GM12878 (cell line): ENCODE results near the gene CFAP47. TPM values are rescaled to one million over a fixed set of nuclear protein-coding genes. Genes with fewer than 3 reads are reported as not detected.
"Not testable (repeated sequence)": the region's sequence is repeated elsewhere in the genome, so short reads cannot be mapped to it uniquely, and the experiment has no call there.

Source experiments
- ATAC-seq: fragments of 200-7000 bp; cut with Tn5 transposase; 3 replicates; pipeline ENCODE4 v1.9.1; 2020; ENCODE audit warnings: mild to moderate bottlenecking, moderate library complexity
- BruUV-seq: library from RNA; stranded (reverse); fragments of 400-500 nt; replicated peaks from 2 replicates; lab custom pipeline; 2021; lab: Mats Ljungman, UMichigan
- CTCF ChIA-PET: fragments of 300-600 bp; sonication (Branson Sonifier 250); formaldehyde crosslinking; extraction: SDS; loops from one replicate; lab custom pipeline; 2021; ENCODE audit warnings: inconsistent platforms; lab: Yijun Ruan, JAX
- POLR2A ChIA-PET: fragments of 350-600 bp; formaldehyde crosslinking; extraction: SDS; loops from one replicate; lab custom pipeline; 2021; ENCODE audit warnings: inconsistent platforms; lab: Charles Lee
- RAD21 ChIA-PET: fragments of 300-600 bp; sonication (Branson Sonifier 250); formaldehyde crosslinking; loops from one replicate; lab custom pipeline; 2023; ENCODE audit warnings: antibody characterized with exemption; ENCODE audit not compliant: unreplicated experiment; lab: Charles Lee
- SMC1A ChIA-PET: fragments of 300-600 bp; sonication (Branson Sonifier 250); formaldehyde crosslinking; loops from one replicate; lab custom pipeline; 2023; ENCODE audit not compliant: unreplicated experiment, uncharacterized antibody; lab: Charles Lee
- DNase-seq: peaks from one replicate; pipeline ENCODE4 v3.0.0-alpha.2; 2011; ENCODE audit warnings: low read depth, low spot score
- FAIRE-seq: peaks from 3 replicates; lab custom pipeline; 2011; peaks lifted over from hg19 to GRCh38; lab: Jason Lieb, UNC
- H2AFZ ChIP-seq: 2 replicates; pipeline ENCODE4 v1.6.0; 2011; ENCODE audit warnings: low read depth, low read length, control low read depth; ENCODE audit not compliant: control insufficient read depth
- H3K27ac ChIP-seq: 2 replicates; pipeline ENCODE4 v1.5.1; 2011; ENCODE audit warnings: control low read depth; ENCODE audit not compliant: control insufficient read depth, insufficient read depth
- H3K27me3 ChIP-seq, 2 experiments: replicated peaks in 1 of 2; 2 replicates each; pipeline versions ENCODE4 v1.6.0 to v1.6.1; 2011; ENCODE audit warnings: low read length in 1 of 2; ENCODE audit not compliant: control insufficient read depth in 2 of 2, insufficient read depth in 2 of 2
- H3K36me3 ChIP-seq, 2 experiments: 2 replicates each; pipeline ENCODE4 v1.5.1; 2011; ENCODE audit warnings: low read length in 1 of 2; ENCODE audit not compliant: control insufficient read depth in 2 of 2, insufficient read depth in 2 of 2
- H3K4me1 ChIP-seq: 2 replicates; pipeline ENCODE4 v1.6.1; 2011; ENCODE audit warnings: mild to moderate bottlenecking, low read length, moderate library complexity, mixed read lengths; ENCODE audit not compliant: control insufficient read depth, insufficient read depth
- H3K4me2 ChIP-seq: 2 replicates; pipeline ENCODE4 v1.6.0; 2011; ENCODE audit warnings: control low read depth; ENCODE audit not compliant: control insufficient read depth, insufficient read depth
- H3K4me3 ChIP-seq: fragments of 200-600 bp; sonication (generic); 2 replicates; pipeline ENCODE4 v1.5.1; 2016
- H3K79me2 ChIP-seq: 2 replicates; pipeline ENCODE4 v1.6.0; 2011; ENCODE audit warnings: low read length; ENCODE audit not compliant: control insufficient read depth, insufficient read depth
- H3K9ac ChIP-seq: 2 replicates; pipeline ENCODE4 v1.8.0; 2011; ENCODE audit warnings: low read length, control low read depth, mixed read lengths; ENCODE audit not compliant: control insufficient read depth, insufficient read depth
- H3K9me3 ChIP-seq: replicated peaks from 3 replicates; pipeline ENCODE4 v1.5.1; 2011; ENCODE audit warnings: mild to moderate bottlenecking, low read length; ENCODE audit not compliant: control insufficient read depth, insufficient read depth
- H4K20me1 ChIP-seq: 2 replicates; pipeline ENCODE4 v1.6.0; 2011; ENCODE audit not compliant: control insufficient read depth, insufficient read depth
- HCFC1 ChIP-seq: fragments of 150-350 bp; IDR thresholded peaks from 2 replicates; pipeline ENCODE4 v1.6.1; 2014; ENCODE audit warnings: low read length
- KDM1A ChIP-seq: fragments of 200-600 bp; sonication (generic); IDR thresholded peaks from 2 replicates; pipeline ENCODE4 v1.6.1; 2016; ENCODE audit warnings: borderline replicate concordance
- MTA2 ChIP-seq: fragments of 450-650 bp; IDR thresholded peaks from 2 replicates; pipeline ENCODE4 v1.6.1; 2016; ENCODE audit warnings: low read depth, mild to moderate bottlenecking, moderate library complexity
- MTA3 ChIP-seq: IDR thresholded peaks from 2 replicates; pipeline ENCODE4 v1.6.1; 2012; ENCODE audit warnings: low read length, inconsistent platforms, borderline replicate concordance
- NFIC ChIP-seq: IDR thresholded peaks from 2 replicates; pipeline ENCODE4 v1.6.1; 2012; ENCODE audit warnings: low read depth, mild to moderate bottlenecking, inconsistent platforms, low read length, moderate library complexity
- SP1 ChIP-seq: IDR thresholded peaks from one replicate; pipeline ENCODE4 v1.6.1; 2011; ENCODE audit warnings: low read depth, low read length
- SPI1 ChIP-seq: IDR thresholded peaks from 2 replicates; pipeline ENCODE4 v1.6.1; 2011; ENCODE audit warnings: low read depth, mild to moderate bottlenecking, low read length, moderate library complexity, borderline replicate concordance; ENCODE audit not compliant: insufficient read depth
- SREBF2 ChIP-seq: IDR thresholded peaks from 2 replicates; pipeline ENCODE4 v1.6.1; 2012; ENCODE audit warnings: mild to moderate bottlenecking, low read length
- ZNF24 ChIP-seq: fragments of 450-650 bp; IDR thresholded peaks from 2 replicates; pipeline ENCODE4 v1.6.1; 2017; ENCODE audit warnings: antibody characterized with exemption, mild to moderate bottlenecking
- WGBS: methylation state at CpG from one replicate; pipeline ENCODE4 v1.1.6; 2016; ENCODE audit warnings: low lambda C conversion rate; ENCODE audit not compliant: insufficient replicate concordance, insufficient coverage; ENCODE audit errors: missing lambda C conversion rate; 5-methylcytosine and 5-hydroxymethylcytosine counted together
- in situ Hi-C: fragments of 300-500 bp; cut with MboI; formaldehyde crosslinking; loops from 9 replicates; pipeline ENCODE4 v1.14.3; 2018; ENCODE audit warnings: mixed read lengths
- intact Hi-C: fragments of 100-400 bp; cut with micrococcal nuclease; formaldehyde crosslinking; loops from one replicate; pipeline ENCODE4 v1.14.2; 2022; ENCODE audit not compliant: unreplicated experiment
- polyA plus RNA-seq, 11 experiments: library from polyadenylated mRNA; depleted of rRNA in 4 of 11; unstranded in 6 of 11; stranded (reverse) in 5 of 11; fragments of >200 nt; fragmentation: Nextera tagmentation in 4 of 11; fragmentation: Illumina TruSeq in 1 of 11; extraction: Ambion mirVana in 4 of 11; extraction: Trizol in 1 of 11; gene quantifications; 1 replicate in 1 of 11; 2 replicates in 10 of 11; pipeline versions ENCODE4 v1.2.1 to v1.2.3, GENCODE V29; 2011 to 2016; ENCODE audit warnings: inconsistent platforms in 2 of 11, missing spikeins in 2 of 11, low read depth in 1 of 11
- total RNA-seq, 4 experiments: library from RNA; depleted of rRNA in 3 of 4; stranded (reverse); fragments of >200 nt in 3 of 4; fragmentation: Illumina TruSeq in 1 of 4; extraction: Trizol in 1 of 4; gene quantifications; 2 replicates each; pipeline versions ENCODE4 v1.2.1 to v1.2.3, GENCODE V29; 2013 to 2021
- TF ChIP-seq, protein P1 (sequence below): fragments of 450-650 bp; IDR thresholded peaks from 2 replicates; pipeline ENCODE4 v1.6.1; 2016; ENCODE audit warnings: mild to moderate bottlenecking

The CFAP47 gene
- total and polyA plus RNA-seq, 10 of the 15 experiments (the other 5 are each of a cell fraction or from before 2014, with no cell fraction given): 0.02 to 0.88 (median 0.06) TPM; not detected in 3

DNA sequence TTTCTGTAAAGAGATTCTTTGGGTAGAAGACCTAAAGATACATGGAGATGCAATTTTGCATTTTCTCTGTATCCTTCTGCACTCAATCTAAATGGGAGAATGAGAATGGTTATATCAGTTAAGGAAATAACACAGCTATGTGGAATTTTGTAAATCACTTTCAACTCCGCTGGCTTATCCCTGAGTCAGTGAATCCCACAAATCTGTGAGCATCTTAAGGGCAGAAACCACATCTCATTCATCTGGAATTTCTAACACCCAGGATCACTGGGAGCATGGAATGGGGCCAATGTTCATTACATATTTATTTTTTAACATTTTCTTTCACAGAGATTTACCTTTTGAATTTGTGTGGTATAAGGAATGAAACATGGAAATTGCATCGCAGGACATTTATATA is 167.8 kb downstream of the CFAP47 start:
- Histone ChIP-seq H3K9ac (no peak overlapping the region), H2AFZ (no peak overlapping the region), H3K27ac (no peak overlapping the region), H3K4me2 (no peak overlapping the region), H3K4me3 (no peak overlapping the region), H3K4me1 (no peaks in the 10 kb centered on the region), H3K9me3 (no peaks in the 10 kb centered on the region), H4K20me1 (no peaks in the 10 kb centered on the region), H3K79me2 (no peaks in the 10 kb centered on the region)
- DNase-seq (no peak), FAIRE-seq (no peak), ATAC-seq (no peak)
- in situ Hi-C loops: no loop called here
- intact Hi-C loops: no loop called here
- CTCF ChIA-PET: no interaction called here
- SMC1A ChIA-PET: no interaction called here
- 0% methylated on average over 2 of the region's 2 CpGs for WGBS
- RAD21 ChIA-PET: no interaction called here
- TF ChIP-seq SREBF2 (no peak), MTA2 (no peak), NFIC (no peak), ZNF24 (no peak), SPI1 (no peak), KDM1A (no peak), MTA3 (no peak), HCFC1 (no peak), SP1 (no peak)
- TF ChIP-seq, protein P1, sequence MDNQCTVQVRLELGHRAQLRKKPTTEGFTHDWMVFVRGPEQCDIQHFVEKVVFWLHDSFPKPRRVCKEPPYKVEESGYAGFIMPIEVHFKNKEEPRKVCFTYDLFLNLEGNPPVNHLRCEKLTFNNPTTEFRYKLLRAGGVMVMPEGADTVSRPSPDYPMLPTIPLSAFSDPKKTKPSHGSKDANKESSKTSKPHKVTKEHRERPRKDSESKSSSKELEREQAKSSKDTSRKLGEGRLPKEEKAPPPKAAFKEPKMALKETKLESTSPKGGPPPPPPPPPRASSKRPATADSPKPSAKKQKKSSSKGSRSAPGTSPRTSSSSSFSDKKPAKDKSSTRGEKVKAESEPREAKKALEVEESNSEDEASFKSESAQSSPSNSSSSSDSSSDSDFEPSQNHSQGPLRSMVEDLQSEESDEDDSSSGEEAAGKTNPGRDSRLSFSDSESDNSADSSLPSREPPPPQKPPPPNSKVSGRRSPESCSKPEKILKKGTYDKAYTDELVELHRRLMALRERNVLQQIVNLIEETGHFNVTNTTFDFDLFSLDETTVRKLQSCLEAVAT: no peak
- TF ChIP-seq, all 136 proteins: peak for 0
- BruUV-seq: no TSS peak
- H3K27me3 ChIP-seq: no peaks in the 10 kb centered on the region
- POLR2A ChIA-PET: no interaction called here
- H3K36me3 ChIP-seq: no peaks in the 10 kb centered on the region

DNA sequence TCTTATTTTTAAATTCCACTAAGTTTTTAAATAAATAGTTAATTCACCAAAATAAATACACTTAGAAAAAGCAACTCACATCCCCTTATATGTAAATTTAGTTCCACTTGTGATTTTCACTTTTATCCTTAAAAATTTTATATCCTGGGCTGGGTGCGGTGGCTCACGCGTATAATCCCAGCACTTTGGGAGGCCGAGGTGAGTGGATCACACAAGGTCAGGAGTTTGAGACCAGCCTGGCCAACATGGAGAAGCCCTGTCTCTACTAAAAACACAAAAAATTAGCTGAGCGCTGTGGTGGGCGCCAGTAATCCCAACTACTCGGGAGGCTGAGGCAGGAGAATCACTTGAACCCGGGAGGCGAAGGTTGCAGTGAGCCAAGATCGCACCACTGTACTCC is 169.4 kb downstream of the CFAP47 start:
- CTCF ChIA-PET, BruUV-seq, H3K79me2 ChIP-seq, in situ Hi-C loops, DNase-seq, H2AFZ ChIP-seq, POLR2A ChIA-PET, H4K20me1 ChIP-seq, FAIRE-seq, H3K27me3 ChIP-seq, H3K4me2 ChIP-seq, intact Hi-C loops, H3K9ac ChIP-seq, H3K4me1 ChIP-seq, H3K36me3 ChIP-seq, H3K27ac ChIP-seq, H3K9me3 ChIP-seq, RAD21 ChIA-PET, SMC1A ChIA-PET, H3K4me3 ChIP-seq, ATAC-seq: not testable (repeated sequence)
- WGBS: 50% methylated on average over 10 of the region's 10 CpGs
